Activated CD4-positive, alpha-beta T cell treated with anti-CD3 and anti-CD28 coated beads, Interleukin-2, Interleukin-4, amounts not matched to agents 100 ng/mL and 50 ng/mL, durations not matched to agents 16 hours and 8 hours (primary cell): Measurements from ENCODE around the gene PITHD1.
"Not testable (repeated sequence)": the region's sequence is repeated elsewhere in the genome, so short reads cannot be mapped to it uniquely, and the experiment has no call there.

Experiments
- DNase-seq: peaks from one replicate; pipeline ENCODE4 v3.0.0-alpha.2; 2020; ENCODE audit warnings: low spot score

The PITHD1 gene

GRCh38 chr1:23825762-23826522 is 47.7 kb downstream of the PITHD1 start:
- DNase-seq, result peak; percentile 25

GRCh38 chr1:23826590-23826989 is 48.4 kb downstream of the PITHD1 start:
- DNase-seq, result not testable (repeated sequence)

DNA sequence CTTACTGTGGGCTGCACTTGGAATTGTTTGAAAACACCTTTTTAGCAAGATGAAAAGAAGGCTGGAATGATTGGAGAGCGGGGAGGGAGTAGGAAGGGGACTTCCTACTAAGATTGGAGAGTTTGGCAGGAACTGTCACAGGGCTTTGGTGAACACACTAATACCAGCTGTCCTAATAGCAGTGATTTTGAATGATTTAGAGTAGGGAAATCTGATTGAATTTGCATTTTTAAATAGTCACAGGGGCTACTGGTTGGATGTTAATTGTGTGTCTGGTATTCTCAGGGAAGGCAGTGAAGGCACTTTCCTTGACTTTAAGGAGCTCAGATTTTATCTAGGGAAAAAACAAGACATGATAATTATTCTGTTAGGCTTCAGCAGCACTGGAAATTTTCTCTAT is 49.5 kb downstream of the PITHD1 start:
- DNase-seq, result no peak

DNA sequence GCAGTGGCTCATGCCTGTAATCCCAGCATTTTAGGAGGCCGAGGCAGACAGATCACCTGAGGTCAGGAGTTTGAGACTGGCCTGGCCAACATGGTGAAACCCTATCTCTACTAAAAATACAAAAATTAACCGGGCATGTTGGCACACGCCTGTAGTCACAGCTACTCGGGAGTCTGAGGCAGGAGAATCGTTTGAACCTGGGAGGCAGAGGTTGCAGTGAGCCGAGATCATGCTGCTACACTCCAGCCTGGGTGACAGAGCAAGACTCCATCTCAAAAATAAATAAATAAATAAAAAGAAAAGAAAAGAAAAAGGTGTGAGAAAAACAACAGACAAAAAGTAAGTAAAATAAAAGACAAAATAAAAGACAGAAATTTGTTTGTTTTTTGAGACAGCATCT is 55.9 kb downstream of the PITHD1 start:
- DNase-seq, result not testable (repeated sequence)

DNA sequence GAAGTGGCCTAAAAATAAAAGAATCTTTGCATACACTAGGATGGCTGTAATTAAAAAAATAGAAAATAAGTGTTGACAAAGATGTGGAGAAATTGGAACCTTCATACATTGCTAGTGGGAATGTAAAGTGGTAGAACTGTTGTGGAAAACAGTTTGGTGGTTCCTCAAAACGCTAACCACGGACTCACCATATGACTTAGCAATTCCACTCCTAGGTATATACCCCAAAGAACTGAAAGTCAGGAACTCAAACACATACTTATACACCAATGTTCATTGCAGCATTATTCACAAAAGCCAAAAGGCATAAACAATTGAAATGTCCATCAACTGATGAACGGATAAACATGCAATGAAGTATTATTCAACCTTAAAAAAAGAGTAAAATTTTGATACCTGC is 57.8 kb downstream of the PITHD1 start:
- no peak for DNase-seq
